GM12878 (cell line): Measurements from ENCODE around the gene ITPR2. TPM values are rescaled to one million over a fixed set of nuclear protein-coding genes. Genes with fewer than 3 reads are reported as not detected.

Experiments used
- ATF7 ChIP-seq: fragments of 450-650 bp; IDR thresholded peaks from 2 replicates; pipeline ENCODE4 v1.6.1; 2016; ENCODE audit warnings: low read depth, mild to moderate bottlenecking
- CBX3 ChIP-seq: fragments of 200-600 bp; sonication (generic); IDR thresholded peaks from 2 replicates; pipeline ENCODE4 v1.6.1; 2016; ENCODE audit warnings: low read depth, borderline replicate concordance
- MEF2B ChIP-seq: fragments of 450-650 bp; IDR thresholded peaks from 2 replicates; pipeline ENCODE4 v1.6.1; 2018; ENCODE audit warnings: mild to moderate bottlenecking, moderate library complexity; ENCODE audit not compliant: partially characterized antibody, poor library complexity, severe bottlenecking
- MLLT1 ChIP-seq: fragments of 450-650 bp; IDR thresholded peaks from 2 replicates; pipeline ENCODE4 v1.6.1; 2016; ENCODE audit warnings: mild to moderate bottlenecking
- MXI1 ChIP-seq: fragments of 150-350 bp; IDR thresholded peaks from 2 replicates; pipeline ENCODE4 v1.6.1; 2011; ENCODE audit warnings: low read depth, mild to moderate bottlenecking, inconsistent platforms, low read length, improper control_type of control experiment
- PML ChIP-seq: IDR thresholded peaks from 2 replicates; pipeline ENCODE4 v1.6.1; 2012; ENCODE audit warnings: low read length, inconsistent platforms
- REST ChIP-seq: IDR thresholded peaks from 2 replicates; pipeline ENCODE4 v1.6.1; 2012; ENCODE audit warnings: mild to moderate bottlenecking, low read depth, low read length
- SMAD1 ChIP-seq: fragments of 450-650 bp; IDR thresholded peaks from 2 replicates; pipeline ENCODE4 v1.6.1; 2018; ENCODE audit warnings: mild to moderate bottlenecking, low read depth; ENCODE audit not compliant: partially characterized antibody
- USF1 ChIP-seq: IDR thresholded peaks from 2 replicates; pipeline ENCODE4 v1.6.1; 2011; ENCODE audit warnings: borderline replicate concordance, low read depth, mild to moderate bottlenecking, moderate library complexity, mixed read lengths, low read length; ENCODE audit not compliant: insufficient read depth; ENCODE audit errors: extremely low read length
- ZNF384 ChIP-seq: IDR thresholded peaks from 2 replicates; pipeline ENCODE4 v1.6.1; 2012; ENCODE audit warnings: low read depth, mild to moderate bottlenecking, low read length, improper control_type of control experiment, borderline replicate concordance
- polyA plus RNA-seq, 11 experiments: library from polyadenylated mRNA; depleted of rRNA in 4 of 11; unstranded in 6 of 11; stranded (reverse) in 5 of 11; fragments of >200 nt; fragmentation: Nextera tagmentation in 4 of 11; fragmentation: Illumina TruSeq in 1 of 11; extraction: Ambion mirVana in 4 of 11; extraction: Trizol in 1 of 11; gene quantifications; 1 replicate in 1 of 11; 2 replicates in 10 of 11; pipeline versions ENCODE4 v1.2.1 to v1.2.3, GENCODE V29; 2011 to 2016; ENCODE audit warnings: inconsistent platforms in 2 of 11, missing spikeins in 2 of 11, low read depth in 1 of 11
- total RNA-seq, 4 experiments: library from RNA; depleted of rRNA in 3 of 4; stranded (reverse); fragments of >200 nt in 3 of 4; fragmentation: Illumina TruSeq in 1 of 4; extraction: Trizol in 1 of 4; gene quantifications; 2 replicates each; pipeline versions ENCODE4 v1.2.1 to v1.2.3, GENCODE V29; 2013 to 2021

ITPR2 gene
- total and polyA plus RNA-seq, 10 of the 15 experiments (the other 5 are each of a cell fraction or from before 2014, with no cell fraction given): 7.5 to 76.2 (median 47.1) TPM

- TF ChIP-seq CBX3 (no peak), USF1 (no peak), MEF2B (no peak), MXI1 (no peak), ATF7 (no peak), ZNF384 (no peak), PML (no peak), REST (0 out of 2 replicates have a peak, but pooled peaks have one; percentile 21), MLLT1 (peak; percentile 90), SMAD1 (peak; percentile 64)
These were observed 808 bp downstream of the ITPR2 start (continued) for GRCh38 chr12:26831951-26832821.
